ENCODE measurements around the gene HCFC1.

HCFC1 gene

GRCh38 chrX:153941336-153942252, 30.0 kb downstream of the HCFC1 start:
- no peak for DNase-seq (ENCODE audit: low read depth in 2 of 3, low spot score in 2 of 3)

GRCh38 chrX:153939573-153939972, 32.0 kb downstream of the HCFC1 start:
- no peak for DNase-seq (ENCODE audit: low read depth in 2 of 3, low spot score in 2 of 3)

GRCh38 chrX:153938226-153938786, 33.3 kb downstream of the HCFC1 start:
- no peak for DNase-seq (ENCODE audit: low read depth in 2 of 3, low spot score in 2 of 3)

GRCh38 chrX:153937056-153937455, 34.6 kb downstream of the HCFC1 start:
- DNase-seq (ENCODE audit: low read depth in 2 of 3, low spot score in 2 of 3): no peak

- no peak for DNase-seq (ENCODE audit: low read depth in 2 of 3, low spot score in 2 of 3)
Measured at GRCh38 chrX:153935326-153935851, 36.2 kb downstream of the HCFC1 start.

- DNase-seq (ENCODE audit: low read depth in 2 of 3, low spot score in 2 of 3): peak in 1 of 3 experiments; percentile 73
Measured at GRCh38 chrX:153934762-153935325, 36.8 kb downstream of the HCFC1 start, which contains the start of gene NAA10. TSS of gene NAA10 (minus strand) at chrX:153935037. CDS start at chrX:153934904, 133 bp downstream.

- no peak for DNase-seq (ENCODE audit: low read depth in 2 of 3, low spot score in 2 of 3)
Measured at GRCh38 chrX:153934148-153934761, 37.4 kb downstream of the HCFC1 start.

- DNase-seq (ENCODE audit: low read depth in 2 of 3, low spot score in 2 of 3): no peak
Measured at GRCh38 chrX:153933748-153934147, 37.9 kb downstream of the HCFC1 start.

GRCh38 chrX:153932220-153932915, 39.2 kb downstream of the HCFC1 start:
- no peak for DNase-seq (ENCODE audit: low read depth in 2 of 3, low spot score in 2 of 3)

GRCh38 chrX:153931748-153932147, 39.9 kb downstream of the HCFC1 start:
- DNase-seq (ENCODE audit: low read depth in 2 of 3, low spot score in 2 of 3): no peak

- no peak for DNase-seq (ENCODE audit: low read depth in 2 of 3, low spot score in 2 of 3)
Measured at GRCh38 chrX:153931151-153931550, 40.5 kb downstream of the HCFC1 start.

GRCh38 chrX:153930011-153930910, 41.4 kb downstream of the HCFC1 start:
- DNase-seq (ENCODE audit: low read depth in 2 of 3, low spot score in 2 of 3): no peak

- DNase-seq (ENCODE audit: low read depth in 2 of 3, low spot score in 2 of 3): no peak
Measured at GRCh38 chrX:153929576-153929975, 42.0 kb downstream of the HCFC1 start.

- no peak for DNase-seq (ENCODE audit: low read depth in 2 of 3, low spot score in 2 of 3)
Measured at GRCh38 chrX:153928846-153929245, 42.8 kb downstream of the HCFC1 start.

GRCh38 chrX:153927922-153928760, 43.5 kb downstream of the HCFC1 start:
- peak; percentile 63 to 93 (median 74) for DNase-seq (ENCODE audit: low read depth in 2 of 3, low spot score in 2 of 3)

- DNase-seq (ENCODE audit: low read depth in 2 of 3, low spot score in 2 of 3): no peak
Measured at GRCh38 chrX:153927672-153927921, 44.0 kb downstream of the HCFC1 start.

- DNase-seq (ENCODE audit: low read depth in 2 of 3, low spot score in 2 of 3): peak in 1 of 3 experiments; percentile 53
Measured at GRCh38 chrX:153926858-153927671, 44.6 kb downstream of the HCFC1 start.

- no peak for DNase-seq (ENCODE audit: low read depth in 2 of 3, low spot score in 2 of 3)
Measured at GRCh38 chrX:153926552-153926857, 45.1 kb downstream of the HCFC1 start.
